Measurements from ENCODE around the gene TESK1. TPM values are rescaled to one million over a fixed set of nuclear protein-coding genes. Genes with fewer than 3 reads are reported as not detected.
"Not testable (repeated sequence)": the region's sequence is repeated elsewhere in the genome, so short reads cannot be mapped to it uniquely, and the experiment has no call there.

TESK1 gene
- total and polyA plus RNA-seq, 4 donors: 9.0 to 80.8 (median 44.0) TPM

GRCh38 chr9:35618854-35619799 is 14.1 kb downstream of the TESK1 start:
- DNase-seq (ENCODE audit: low read depth in 4 of 6, low spot score in 6 of 6): no peak
- Histone ChIP-seq H3K27me3 (ENCODE audit: control insufficient read depth, insufficient read depth, low read length) (peaks cover 37% of the 10 kb centered on the region), H3K9me3 (ENCODE audit: control insufficient read depth, insufficient read depth, low read length) (no peaks in the 10 kb centered on the region), H3K36me3 (ENCODE audit: control insufficient read depth, insufficient read depth, low read length) (no peaks in the 10 kb centered on the region), H3K4me3 (ENCODE audit: low read depth, low read length) (no peak overlapping the region), H3K4me1 (ENCODE audit: control insufficient read depth, insufficient read depth, low read length) (peaks cover 17% of the 10 kb centered on the region), H3K27ac (ENCODE audit: low read depth, low read length) (no peak overlapping the region)
- WGBS (ENCODE audit: insufficient coverage): 93% methylated on average over 11 of the region's 17 CpGs

GRCh38 chr9:35619800-35620158 is 14.7 kb downstream of the TESK1 start:
- WGBS (ENCODE audit: insufficient coverage): 88% methylated on average over 2 of the region's 2 CpGs
- no peaks in the 10 kb centered on the region for H3K9me3 ChIP-seq (ENCODE audit: control insufficient read depth, insufficient read depth, low read length)
- no peak overlapping the region for H3K27ac ChIP-seq (ENCODE audit: low read depth, low read length)
- DNase-seq (ENCODE audit: low read depth in 4 of 6, low spot score in 6 of 6): no peak
- peaks cover 37% of the 10 kb centered on the region for H3K27me3 ChIP-seq (ENCODE audit: control insufficient read depth, insufficient read depth, low read length)
- H3K4me3 ChIP-seq (ENCODE audit: low read depth, low read length): no peak overlapping the region
- peaks cover 17% of the 10 kb centered on the region for H3K4me1 ChIP-seq (ENCODE audit: control insufficient read depth, insufficient read depth, low read length)
- H3K36me3 ChIP-seq (ENCODE audit: control insufficient read depth, insufficient read depth, low read length): no peaks in the 10 kb centered on the region

- no peak for DNase-seq (ENCODE audit: low read depth in 4 of 6, low spot score in 6 of 6)
- WGBS (ENCODE audit: insufficient coverage): 86% methylated on average over 2 of the region's 2 CpGs
Measured at GRCh38 chr9:35627575-35627974, 22.5 kb downstream of the TESK1 start.

GRCh38 chr9:35628389-35628991 is 23.4 kb downstream of the TESK1 start:
- DNase-seq (ENCODE audit: low read depth in 4 of 6, low spot score in 6 of 6): no peak
- H3K27me3 ChIP-seq (ENCODE audit: control insufficient read depth, insufficient read depth, low read length): no peaks in the 10 kb centered on the region
- H3K4me1 ChIP-seq (ENCODE audit: control insufficient read depth, insufficient read depth, low read length): no peaks in the 10 kb centered on the region
- H3K36me3 ChIP-seq (ENCODE audit: control insufficient read depth, insufficient read depth, low read length): no peaks in the 10 kb centered on the region
- no peak overlapping the region for H3K27ac ChIP-seq (ENCODE audit: low read depth, low read length)
- no peaks in the 10 kb centered on the region for H3K9me3 ChIP-seq (ENCODE audit: control insufficient read depth, insufficient read depth, low read length)
- WGBS (ENCODE audit: insufficient coverage): 94% methylated on average over 5 of the region's 6 CpGs
- no peak overlapping the region for H3K4me3 ChIP-seq (ENCODE audit: low read depth, low read length)

More at GRCh38 chr9:35627575-35627974, 22.5 kb downstream of the TESK1 start:
- H3K27ac ChIP-seq (ENCODE audit: low read depth, low read length): no peak overlapping the region
- H3K4me3 ChIP-seq (ENCODE audit: low read depth, low read length): no peak overlapping the region
- no peaks in the 10 kb centered on the region for H3K27me3 ChIP-seq (ENCODE audit: control insufficient read depth, insufficient read depth, low read length)
- no peaks in the 10 kb centered on the region for H3K36me3 ChIP-seq (ENCODE audit: control insufficient read depth, insufficient read depth, low read length)
- no peaks in the 10 kb centered on the region for H3K9me3 ChIP-seq (ENCODE audit: control insufficient read depth, insufficient read depth, low read length)
- no peaks in the 10 kb centered on the region for H3K4me1 ChIP-seq (ENCODE audit: control insufficient read depth, insufficient read depth, low read length)

GRCh38 chr9:35629597-35629996 is 24.5 kb downstream of the TESK1 start:
- Histone ChIP-seq H3K27ac (ENCODE audit: low read depth, low read length) (no peak overlapping the region), H3K27me3 (ENCODE audit: control insufficient read depth, insufficient read depth, low read length) (no peaks in the 10 kb centered on the region), H3K9me3 (ENCODE audit: control insufficient read depth, insufficient read depth, low read length) (no peaks in the 10 kb centered on the region), H3K36me3 (ENCODE audit: control insufficient read depth, insufficient read depth, low read length) (no peaks in the 10 kb centered on the region), H3K4me3 (ENCODE audit: low read depth, low read length) (no peak overlapping the region), H3K4me1 (ENCODE audit: control insufficient read depth, insufficient read depth, low read length) (no peaks in the 10 kb centered on the region)
- WGBS (ENCODE audit: insufficient coverage): 91% methylated on average over 5 of the region's 5 CpGs
- DNase-seq (ENCODE audit: low read depth in 4 of 6, low spot score in 6 of 6): no peak

- H3K4me3 ChIP-seq (ENCODE audit: low read depth, low read length): no peak overlapping the region
- no peaks in the 10 kb centered on the region for H3K4me1 ChIP-seq (ENCODE audit: control insufficient read depth, insufficient read depth, low read length)
- DNase-seq (ENCODE audit: low read depth in 4 of 6, low spot score in 6 of 6): no peak
- no peaks in the 10 kb centered on the region for H3K9me3 ChIP-seq (ENCODE audit: control insufficient read depth, insufficient read depth, low read length)
- H3K27ac ChIP-seq (ENCODE audit: low read depth, low read length): no peak overlapping the region
- no peaks in the 10 kb centered on the region for H3K36me3 ChIP-seq (ENCODE audit: control insufficient read depth, insufficient read depth, low read length)
- H3K27me3 ChIP-seq (ENCODE audit: control insufficient read depth, insufficient read depth, low read length): no peaks in the 10 kb centered on the region
Measured at GRCh38 chr9:35635730-35636129, 30.7 kb downstream of the TESK1 start.

- Histone ChIP-seq H3K4me1 (ENCODE audit: control insufficient read depth, insufficient read depth, low read length) (no peaks in the 10 kb centered on the region), H3K9me3 (ENCODE audit: control insufficient read depth, insufficient read depth, low read length) (no peaks in the 10 kb centered on the region), H3K4me3 (ENCODE audit: low read depth, low read length) (no peak overlapping the region), H3K27ac (ENCODE audit: low read depth, low read length) (no peak overlapping the region), H3K27me3 (ENCODE audit: control insufficient read depth, insufficient read depth, low read length) (no peaks in the 10 kb centered on the region), H3K36me3 (ENCODE audit: control insufficient read depth, insufficient read depth, low read length) (no peaks in the 10 kb centered on the region)
- DNase-seq (ENCODE audit: low read depth in 4 of 6, low spot score in 6 of 6): no peak
- 95% methylated on average over 6 of the region's 9 CpGs for WGBS (ENCODE audit: insufficient coverage)
Measured at GRCh38 chr9:35636135-35636876, 31.2 kb downstream of the TESK1 start.

GRCh38 chr9:35636877-35637246 is 31.8 kb downstream of the TESK1 start:
- not testable (repeated sequence) for H3K9me3 ChIP-seq (ENCODE audit: control insufficient read depth, insufficient read depth, low read length); H3K27ac ChIP-seq (ENCODE audit: low read depth, low read length); DNase-seq (ENCODE audit: low read depth in 4 of 6, low spot score in 6 of 6); H3K36me3 ChIP-seq (ENCODE audit: control insufficient read depth, insufficient read depth, low read length); H3K4me1 ChIP-seq (ENCODE audit: control insufficient read depth, insufficient read depth, low read length); H3K27me3 ChIP-seq (ENCODE audit: control insufficient read depth, insufficient read depth, low read length); H3K4me3 ChIP-seq (ENCODE audit: low read depth, low read length)
- WGBS (ENCODE audit: insufficient coverage): 94% methylated on average over 5 of the region's 6 CpGs

GRCh38 chr9:35637427-35637955 is 32.4 kb downstream of the TESK1 start:
- H3K27me3 ChIP-seq (ENCODE audit: control insufficient read depth, insufficient read depth, low read length); H3K9me3 ChIP-seq (ENCODE audit: control insufficient read depth, insufficient read depth, low read length); H3K4me1 ChIP-seq (ENCODE audit: control insufficient read depth, insufficient read depth, low read length); H3K36me3 ChIP-seq (ENCODE audit: control insufficient read depth, insufficient read depth, low read length); DNase-seq (ENCODE audit: low read depth in 4 of 6, low spot score in 6 of 6); H3K27ac ChIP-seq (ENCODE audit: low read depth, low read length); H3K4me3 ChIP-seq (ENCODE audit: low read depth, low read length): not testable (repeated sequence)
- WGBS (ENCODE audit: insufficient coverage): 94% methylated on average over 9 of the region's 9 CpGs
